Naive thymus-derived CD4-positive, alpha-beta T cell (primary cell): Measurements from ENCODE around the gene SPNS3. TPM values are rescaled to one million over a fixed set of nuclear protein-coding genes. Genes with fewer than 3 reads are reported as not detected.

Experiments
- ATAC-seq: fragments of 150-1000 bp; cut with Tn5 transposase; 2 replicates; pipeline ENCODE4 v1.10.0; 2021; ENCODE audit warnings: mild to moderate bottlenecking, moderate library complexity
- CTCF ChIA-PET: fragments of 350-600 bp; sonication (Branson Sonifier 250); formaldehyde crosslinking; loops from one replicate; lab custom pipeline; 2021; ENCODE audit warnings: antibody characterized with exemption; lab: Charles Lee
- POLR2A ChIA-PET: fragments of 350-600 bp; sonication (Branson Sonifier 250); formaldehyde crosslinking; loops from one replicate; lab custom pipeline; 2021; ENCODE audit warnings: antibody characterized with exemption, inconsistent platforms; lab: Charles Lee
- DNase-seq, 9 donors: peaks; one replicate each; pipeline versions ENCODE4 v3.0.0 to v3.0.0-alpha.2; 2020 to 2022; ENCODE audit warnings: mixed read lengths in 1 of 9
- H3K27ac ChIP-seq: one replicate; pipeline ENCODE4 v1.7.0; 2013; ENCODE audit warnings: mild to moderate bottlenecking, low read depth, low read length, moderate library complexity
- H3K27me3 ChIP-seq, 2 donors: one replicate each; pipeline ENCODE4 v1.7.0; 2013; ENCODE audit warnings: low read length in 2 of 2, mild to moderate bottlenecking in 2 of 2, moderate library complexity in 2 of 2; ENCODE audit not compliant: control insufficient read depth in 2 of 2, insufficient read depth in 2 of 2
- H3K36me3 ChIP-seq, 3 experiments: 1 replicate in 2 of 3; 2 replicates in 1 of 3; pipeline ENCODE4 v1.7.0; 2013; ENCODE audit warnings: low read length in 3 of 3, mild to moderate bottlenecking in 3 of 3, moderate library complexity in 1 of 3; ENCODE audit not compliant: insufficient read depth in 3 of 3, control insufficient read depth in 2 of 3
- H3K4me1 ChIP-seq, 2 donors: one replicate each; pipeline ENCODE4 v1.7.0; 2013; ENCODE audit warnings: low read length in 2 of 2, mild to moderate bottlenecking in 2 of 2, moderate library complexity in 1 of 2; ENCODE audit not compliant: control insufficient read depth in 2 of 2, insufficient read depth in 2 of 2
- H3K4me3 ChIP-seq: 2 replicates; pipeline ENCODE4 v1.7.0; 2013; ENCODE audit warnings: mild to moderate bottlenecking, low read length
- H3K9me3 ChIP-seq, 3 experiments: 1 replicate in 2 of 3; 2 replicates in 1 of 3; pipeline ENCODE4 v1.7.0; 2013; ENCODE audit warnings: low read length in 3 of 3; ENCODE audit not compliant: control insufficient read depth in 2 of 3
- H3K27ac Mint-ChIP-seq, 9 donors: one replicate each; pipeline ENCODE4 v1.8.0; 2020 to 2022; ENCODE audit warnings: mixed read lengths in 9 of 9, mild to moderate bottlenecking in 8 of 9, moderate library complexity in 5 of 9, inconsistent platforms in 2 of 9
- H3K27me3 Mint-ChIP-seq, 5 donors: one replicate each; pipeline ENCODE4 v1.8.0; 2021 to 2022; ENCODE audit warnings: mixed read lengths in 5 of 5, mild to moderate bottlenecking in 1 of 5
- H3K36me3 Mint-ChIP-seq, 5 donors: one replicate each; pipeline ENCODE4 v1.8.0; 2020 to 2022; ENCODE audit warnings: mixed read lengths in 5 of 5, mild to moderate bottlenecking in 3 of 5, inconsistent platforms in 1 of 5
- H3K4me1 Mint-ChIP-seq, 7 donors: one replicate each; pipeline ENCODE4 v1.8.0; 2020 to 2022; ENCODE audit warnings: mixed read lengths in 7 of 7, mild to moderate bottlenecking in 3 of 7, inconsistent platforms in 1 of 7
- H3K4me3 Mint-ChIP-seq, 10 donors: one replicate each; pipeline ENCODE4 v1.8.0; 2020 to 2022; ENCODE audit warnings: mild to moderate bottlenecking in 10 of 10, mixed read lengths in 10 of 10, moderate library complexity in 6 of 10, inconsistent platforms in 2 of 10
- H3K9me3 Mint-ChIP-seq, 11 donors: one replicate each; pipeline ENCODE4 v1.8.0; 2020 to 2022; ENCODE audit warnings: mixed read lengths in 11 of 11, mild to moderate bottlenecking in 4 of 11, inconsistent platforms in 1 of 11, moderate library complexity in 1 of 11
- intact Hi-C, 2 donors: fragments of 100-400 bp; cut with micrococcal nuclease; formaldehyde crosslinking; loops; one replicate each; pipeline ENCODE4 v1.15.1; 2023
- polyA plus RNA-seq, 2 donors: library from polyadenylated mRNA; unstranded; fragments of 300-500 nt; fragmentation: Illumina TruSeq; gene quantifications; one replicate each; pipeline ENCODE4 v1.2.3, GENCODE V29; 2021
- total RNA-seq, 6 experiments: library from RNA in 5 of 6; stranded (reverse) in 5 of 6; gene quantifications; 1 replicate in 5 of 6; 2 replicates in 1 of 6; pipeline ENCODE4 v1.2.3 and lab custom pipeline; 2021 to 2026

Gene SPNS3
- total and polyA plus RNA-seq, 7 experiments from 2014 or later: 1.7 to 7.3 (median 5.1) TPM

- H3K4me1 Mint-ChIP-seq: peaks cover 27 to 39% (median 29%) of the 10 kb centered on the region in 7 donors
- no peaks in the 10 kb centered on the region for H3K36me3 ChIP-seq
- intact Hi-C loops: no loop called here
- H3K27ac ChIP-seq: no peak overlapping the region
- H3K4me3 Mint-ChIP-seq: no peak overlapping the region
- peaks cover 7 to 26% (median 16%) of the 10 kb centered on the region in 5 donors for H3K27me3 Mint-ChIP-seq
- no peaks in the 10 kb centered on the region for H3K9me3 ChIP-seq
- peak overlapping the region in 1 of 9 donors; percentile 51 for H3K27ac Mint-ChIP-seq
- no peaks in the 10 kb centered on the region for H3K9me3 Mint-ChIP-seq
- DNase-seq (no peak), ATAC-seq (no peak)
- H3K4me1 ChIP-seq: peaks cover 10 to 13% of the 10 kb centered on the region in 2 donors
- no peak overlapping the region for H3K4me3 ChIP-seq
- H3K36me3 Mint-ChIP-seq: no peaks in the 10 kb centered on the region
- peaks cover 0 to 10% of the 10 kb centered on the region in 2 donors for H3K27me3 ChIP-seq
- POLR2A ChIA-PET: no interaction called here
- CTCF ChIA-PET: interaction anchor here (0.5 kb wide), 1 partner anchor 411 kb away, joined by 3 read pairs; no protein-coding TSS in a partner anchor
These were observed 72.6 kb downstream of the SPNS3 start for GRCh38 chr17:4506175-4506813.

GRCh38 chr17:4506892-4507291 is 73.2 kb downstream of the SPNS3 start:
- intact Hi-C loops: no loop called here
- Mint-ChIP-seq H3K27me3 (peaks cover 7 to 21% (median 11%) of the 10 kb centered on the region in 5 donors), H3K9me3 (no peaks in the 10 kb centered on the region), H3K4me1 (peaks cover 24 to 35% (median 29%) of the 10 kb centered on the region in 7 donors), H3K36me3 (no peaks in the 10 kb centered on the region), H3K4me3 (no peak overlapping the region), H3K27ac (no peak overlapping the region)
- Histone ChIP-seq H3K27ac (no peak overlapping the region), H3K4me1 (peaks cover 10 to 13% of the 10 kb centered on the region in 2 donors), H3K36me3 (no peaks in the 10 kb centered on the region), H3K27me3 (peaks cover 0 to 5% of the 10 kb centered on the region in 2 donors), H3K9me3 (no peaks in the 10 kb centered on the region), H3K4me3 (no peak overlapping the region)
- CTCF ChIA-PET: interaction anchor here (0.5 kb wide), 1 partner anchor 411 kb away, joined by 3 read pairs; no protein-coding TSS in a partner anchor
- DNase-seq (no peak), ATAC-seq (no peak)
- POLR2A ChIA-PET: no interaction called here

- Histone ChIP-seq H3K27me3 (peaks cover 0 to 5% of the 10 kb centered on the region in 2 donors), H3K4me1 (peaks cover 10 to 13% of the 10 kb centered on the region in 2 donors), H3K4me3 (no peak overlapping the region), H3K36me3 (no peaks in the 10 kb centered on the region), H3K9me3 (no peaks in the 10 kb centered on the region), H3K27ac (no peak overlapping the region)
- ATAC-seq: no peak
- ChIA-PET CTCF (no interaction called here), POLR2A (no interaction called here)
- no peaks in the 10 kb centered on the region for H3K9me3 Mint-ChIP-seq
- intact Hi-C loops: no loop called here
- no peak for DNase-seq
- H3K27me3 Mint-ChIP-seq: peaks cover 4 to 18% (median 10%) of the 10 kb centered on the region in 5 donors
- H3K27ac Mint-ChIP-seq: no peak overlapping the region
- H3K36me3 Mint-ChIP-seq: no peaks in the 10 kb centered on the region
- no peak overlapping the region for H3K4me3 Mint-ChIP-seq
- H3K4me1 Mint-ChIP-seq: peaks cover 24 to 35% (median 29%) of the 10 kb centered on the region in 7 donors
These were observed 73.8 kb downstream of the SPNS3 start for GRCh38 chr17:4507361-4508111.

GRCh38 chr17:4508207-4508606 is 74.5 kb downstream of the SPNS3 start:
- peak overlapping the region in 1 of 9 donors; percentile 54 for H3K27ac Mint-ChIP-seq

GRCh38 chr17:4509401-4509800 is 75.7 kb downstream of the SPNS3 start:
- intact Hi-C loops: no loop called here
- no peaks in the 10 kb centered on the region for H3K36me3 Mint-ChIP-seq
- H3K4me1 ChIP-seq: peaks cover 6 to 10% of the 10 kb centered on the region in 2 donors
- H3K27ac ChIP-seq: no peak overlapping the region
- no peaks in the 10 kb centered on the region for H3K9me3 ChIP-seq
- H3K4me3 Mint-ChIP-seq: peak overlapping the region in 3 of 10 donors; percentile 31 to 38 (median 36)
- no peak overlapping the region for H3K4me3 ChIP-seq
- H3K27me3 ChIP-seq: no peaks in the 10 kb centered on the region
- ChIA-PET POLR2A (no interaction called here), CTCF (no interaction called here)
- no peaks in the 10 kb centered on the region for H3K9me3 Mint-ChIP-seq
- peak in 3 of 9 donors; percentile 12 to 40 (median 15) for DNase-seq
- peaks cover 0 to 13% (median 5%) of the 10 kb centered on the region in 5 donors for H3K27me3 Mint-ChIP-seq
- H3K36me3 ChIP-seq: no peaks in the 10 kb centered on the region
- peak; percentile 51 for ATAC-seq
- peak overlapping the region in 1 of 9 donors; percentile 48 for H3K27ac Mint-ChIP-seq
- peaks cover 20 to 29% (median 25%) of the 10 kb centered on the region in 7 donors for H3K4me1 Mint-ChIP-seq

More at GRCh38 chr17:4508207-4508606, 74.5 kb downstream of the SPNS3 start:
- H3K27me3 Mint-ChIP-seq: peaks cover 0 to 14% (median 5%) of the 10 kb centered on the region in 5 donors
- Histone ChIP-seq H3K9me3 (no peaks in the 10 kb centered on the region), H3K4me1 (peaks cover 10 to 13% of the 10 kb centered on the region in 2 donors), H3K4me3 (no peak overlapping the region), H3K36me3 (no peaks in the 10 kb centered on the region), H3K27ac (no peak overlapping the region), H3K27me3 (peaks cover 0 to 2% of the 10 kb centered on the region in 2 donors)
- no peaks in the 10 kb centered on the region for H3K9me3 Mint-ChIP-seq
- peak overlapping the region in 1 of 10 donors; percentile 43 for H3K4me3 Mint-ChIP-seq
- ATAC-seq (no peak), DNase-seq (no peak)
- H3K4me1 Mint-ChIP-seq: peaks cover 24 to 35% (median 29%) of the 10 kb centered on the region in 7 donors
- H3K36me3 Mint-ChIP-seq: no peaks in the 10 kb centered on the region
- intact Hi-C loops: no loop called here
- CTCF ChIA-PET: no interaction called here
- POLR2A ChIA-PET: no interaction called here

GRCh38 chr17:4509923-4510617 is 76.3 kb downstream of the SPNS3 start:
- ATAC-seq: no peak
- no peaks in the 10 kb centered on the region for H3K9me3 ChIP-seq
- no peak overlapping the region for H3K4me3 ChIP-seq
- CTCF ChIA-PET: interaction anchor here (0.6 kb wide), 1 partner anchor 931 kb away, joined by 3 read pairs; no protein-coding TSS in a partner anchor
- H3K9me3 Mint-ChIP-seq: no peaks in the 10 kb centered on the region
- no peak for DNase-seq
- peaks cover 6 to 10% of the 10 kb centered on the region in 2 donors for H3K4me1 ChIP-seq
- peaks cover 14 to 24% (median 19%) of the 10 kb centered on the region in 7 donors for H3K4me1 Mint-ChIP-seq
- intact Hi-C loops: no loop called here
- H3K27ac ChIP-seq: no peak overlapping the region
- no peaks in the 10 kb centered on the region for H3K36me3 Mint-ChIP-seq
- POLR2A ChIA-PET: interaction anchor here (0.9 kb wide), 1 partner anchor 15 kb away, joined by 6 read pairs; no protein-coding TSS in a partner anchor
- H3K27ac Mint-ChIP-seq: no peak overlapping the region
- H3K27me3 Mint-ChIP-seq: peaks cover 0 to 8% (median 4%) of the 10 kb centered on the region in 5 donors
- H3K27me3 ChIP-seq: no peaks in the 10 kb centered on the region
- H3K36me3 ChIP-seq: no peaks in the 10 kb centered on the region
- H3K4me3 Mint-ChIP-seq: peak overlapping the region in 1 of 10 donors; percentile 36
